Natural killer cell treated with Interleukin-12 subunit alpha and Interleukin-12 subunit beta and Interleukin-15 and Interleukin-18, amount 100 ng/mL, for 72 hours (primary cell): Measurements from ENCODE around the gene SNX24. TPM values are rescaled to one million over a fixed set of nuclear protein-coding genes. Genes with fewer than 3 reads are reported as not detected.

Experiments used
- ATAC-seq, 2 donors: fragments of 150-1000 bp; cut with Tn5 transposase in 1 of 2; sonication (Bioruptor Pico), chemical (Tn5 transposase) in 1 of 2; 2 replicates each; pipeline ENCODE4 v1.10.0; 2021
- DNase-seq: peaks from one replicate; pipeline ENCODE4 v3.0.0; 2022; ENCODE audit warnings: low spot score
- H3K27ac Mint-ChIP-seq, 2 donors: 1 replicate in 1 of 2; 2 replicates in 1 of 2; pipeline ENCODE4 v1.8.0; 2022; ENCODE audit warnings: mixed read lengths in 2 of 2, mild to moderate bottlenecking in 1 of 2, moderate library complexity in 1 of 2
- H3K27me3 Mint-ChIP-seq, 2 donors: 1 replicate in 1 of 2; 2 replicates in 1 of 2; pipeline ENCODE4 v1.8.0; 2022; ENCODE audit warnings: mixed read lengths in 2 of 2
- H3K36me3 Mint-ChIP-seq: one replicate; pipeline ENCODE4 v1.8.0; 2022; ENCODE audit warnings: mixed read lengths
- H3K4me1 Mint-ChIP-seq, 2 donors: 1 replicate in 1 of 2; 2 replicates in 1 of 2; pipeline ENCODE4 v1.8.0; 2022; ENCODE audit warnings: low read depth in 2 of 2, mixed read lengths in 2 of 2, mild to moderate bottlenecking in 1 of 2
- H3K4me3 Mint-ChIP-seq: one replicate; pipeline ENCODE4 v1.8.0; 2022; ENCODE audit warnings: mixed read lengths
- H3K9me3 Mint-ChIP-seq: 2 replicates; pipeline ENCODE4 v1.8.0; 2022; ENCODE audit warnings: mixed read lengths
- total RNA-seq, 2 donors: library from RNA; stranded (reverse); gene quantifications; one replicate each; pipeline ENCODE4 v1.2.3, GENCODE V29; 2022

Gene SNX24
- total RNA-seq, 2 donors from 2014 or later = 3.8 to 4.7 TPM

- H3K4me3 Mint-ChIP-seq = no peak overlapping the region
- H3K36me3 Mint-ChIP-seq = peaks cover 5% of the 10 kb centered on the region
- DNase-seq = no peak
- no peaks in the 10 kb centered on the region for H3K9me3 Mint-ChIP-seq
- peaks cover 5 to 6% of the 10 kb centered on the region in 2 donors for H3K4me1 Mint-ChIP-seq
- H3K27me3 Mint-ChIP-seq = no peaks in the 10 kb centered on the region
- no peak overlapping the region for H3K27ac Mint-ChIP-seq
- ATAC-seq = no peak
These were observed 96.9 kb downstream of the SNX24 start for GRCh38 chr5:122942164-122942914.

- peaks cover 5 to 6% of the 10 kb centered on the region in 2 donors for H3K4me1 Mint-ChIP-seq
- H3K36me3 Mint-ChIP-seq = peaks cover 5% of the 10 kb centered on the region
- DNase-seq (no peak), ATAC-seq (no peak)
- H3K4me3 Mint-ChIP-seq = no peak overlapping the region
- H3K27ac Mint-ChIP-seq = no peak overlapping the region
- H3K27me3 Mint-ChIP-seq = no peaks in the 10 kb centered on the region
- H3K9me3 Mint-ChIP-seq = no peaks in the 10 kb centered on the region
These were observed 97.8 kb downstream of the SNX24 start for GRCh38 chr5:122943050-122943698.

- peaks cover 5 to 6% of the 10 kb centered on the region in 2 donors for H3K4me1 Mint-ChIP-seq
- DNase-seq (no peak), ATAC-seq (no peak)
- H3K27ac Mint-ChIP-seq = no peak overlapping the region
- H3K9me3 Mint-ChIP-seq = no peaks in the 10 kb centered on the region
- H3K4me3 Mint-ChIP-seq = no peak overlapping the region
- H3K27me3 Mint-ChIP-seq = no peaks in the 10 kb centered on the region
- peaks cover 5% of the 10 kb centered on the region for H3K36me3 Mint-ChIP-seq
These were observed 98.6 kb downstream of the SNX24 start for GRCh38 chr5:122944051-122944450.

GRCh38 chr5:122947372-122947771, 102.0 kb downstream of the SNX24 start:
- Mint-ChIP-seq H3K4me3 (no peak overlapping the region), H3K27me3 (no peaks in the 10 kb centered on the region), H3K9me3 (no peaks in the 10 kb centered on the region), H3K27ac (no peak overlapping the region), H3K4me1 (peaks cover 5 to 6% of the 10 kb centered on the region in 2 donors), H3K36me3 (no peaks in the 10 kb centered on the region)
- ATAC-seq (no peak), DNase-seq (no peak)

GRCh38 chr5:122947772-122948171, 102.4 kb downstream of the SNX24 start:
- H3K4me3 Mint-ChIP-seq = no peak overlapping the region
- no peak for ATAC-seq
- H3K9me3 Mint-ChIP-seq = no peaks in the 10 kb centered on the region
- no peaks in the 10 kb centered on the region for H3K27me3 Mint-ChIP-seq
- no peak overlapping the region for H3K27ac Mint-ChIP-seq
- DNase-seq = no peak
- H3K36me3 Mint-ChIP-seq = no peaks in the 10 kb centered on the region
- H3K4me1 Mint-ChIP-seq = peaks cover 5 to 6% of the 10 kb centered on the region in 2 donors

- no peak overlapping the region for H3K27ac Mint-ChIP-seq
These were observed 102.9 kb downstream of the SNX24 start for GRCh38 chr5:122948319-122948718.

GRCh38 chr5:122951658-122952057, 106.2 kb downstream of the SNX24 start:
- no peaks in the 10 kb centered on the region for H3K9me3 Mint-ChIP-seq
- H3K4me3 Mint-ChIP-seq = no peak overlapping the region
- no peak for DNase-seq
- H3K4me1 Mint-ChIP-seq = no peaks in the 10 kb centered on the region
- H3K27me3 Mint-ChIP-seq = no peaks in the 10 kb centered on the region
- no peak overlapping the region for H3K27ac Mint-ChIP-seq
- H3K36me3 Mint-ChIP-seq = peaks cover 3% of the 10 kb centered on the region
- no peak for ATAC-seq

More at GRCh38 chr5:122948319-122948718, 102.9 kb downstream of the SNX24 start:
- H3K27me3 Mint-ChIP-seq = no peaks in the 10 kb centered on the region
- H3K4me3 Mint-ChIP-seq = no peak overlapping the region
- no peaks in the 10 kb centered on the region for H3K9me3 Mint-ChIP-seq
- no peaks in the 10 kb centered on the region for H3K36me3 Mint-ChIP-seq
- ATAC-seq (no peak), DNase-seq (no peak)
- H3K4me1 Mint-ChIP-seq = peaks cover under 1 to 2% of the 10 kb centered on the region in 2 donors

GRCh38 chr5:122954719-122955118, 109.3 kb downstream of the SNX24 start:
- Mint-ChIP-seq H3K4me3 (no peak overlapping the region), H3K27me3 (no peaks in the 10 kb centered on the region), H3K4me1 (no peaks in the 10 kb centered on the region), H3K27ac (no peak overlapping the region), H3K36me3 (peaks cover 9% of the 10 kb centered on the region), H3K9me3 (no peaks in the 10 kb centered on the region)
- ATAC-seq (no peak), DNase-seq (no peak)

GRCh38 chr5:122957457-122957856, 112.0 kb downstream of the SNX24 start:
- DNase-seq = no peak
- no peaks in the 10 kb centered on the region for H3K9me3 Mint-ChIP-seq
- no peak for ATAC-seq
- no peak overlapping the region for H3K4me3 Mint-ChIP-seq
- no peak overlapping the region for H3K27ac Mint-ChIP-seq
- H3K27me3 Mint-ChIP-seq = peaks cover 0 to 4% of the 10 kb centered on the region in 2 donors
- H3K36me3 Mint-ChIP-seq = peaks cover 9% of the 10 kb centered on the region
- H3K4me1 Mint-ChIP-seq = no peaks in the 10 kb centered on the region

- DNase-seq (no peak), ATAC-seq (no peak)
- H3K4me1 Mint-ChIP-seq = no peaks in the 10 kb centered on the region
- no peak overlapping the region for H3K27ac Mint-ChIP-seq
- peaks cover 9% of the 10 kb centered on the region for H3K36me3 Mint-ChIP-seq
- no peak overlapping the region for H3K4me3 Mint-ChIP-seq
- peaks cover 0 to 4% of the 10 kb centered on the region in 2 donors for H3K27me3 Mint-ChIP-seq
- H3K9me3 Mint-ChIP-seq = no peaks in the 10 kb centered on the region
These were observed 114.5 kb downstream of the SNX24 start for GRCh38 chr5:122959740-122960445.

GRCh38 chr5:122963305-122963704, 117.9 kb downstream of the SNX24 start:
- no peak for ATAC-seq
- H3K27ac Mint-ChIP-seq = no peak overlapping the region
- no peaks in the 10 kb centered on the region for H3K4me1 Mint-ChIP-seq
- H3K9me3 Mint-ChIP-seq = no peaks in the 10 kb centered on the region
- peaks cover 4% of the 10 kb centered on the region for H3K36me3 Mint-ChIP-seq
- DNase-seq = no peak
- H3K4me3 Mint-ChIP-seq = no peak overlapping the region
- H3K27me3 Mint-ChIP-seq = peaks cover 0 to 4% of the 10 kb centered on the region in 2 donors

GRCh38 chr5:122965111-122965510, 119.7 kb downstream of the SNX24 start:
- no peaks in the 10 kb centered on the region for H3K9me3 Mint-ChIP-seq
- no peak overlapping the region for H3K4me3 Mint-ChIP-seq
- no peak overlapping the region for H3K27ac Mint-ChIP-seq

GRCh38 chr5:122967085-122967484, 121.7 kb downstream of the SNX24 start:
- no peak for ATAC-seq
- H3K9me3 Mint-ChIP-seq = no peaks in the 10 kb centered on the region

More at GRCh38 chr5:122965111-122965510, 119.7 kb downstream of the SNX24 start:
- ATAC-seq = no peak
- Mint-ChIP-seq H3K36me3 (no peaks in the 10 kb centered on the region), H3K4me1 (no peaks in the 10 kb centered on the region), H3K27me3 (peaks cover 0 to 4% of the 10 kb centered on the region in 2 donors)
- no peak for DNase-seq

GRCh38 chr5:122967625-122968024, 122.2 kb downstream of the SNX24 start:
- Mint-ChIP-seq H3K27ac (no peak overlapping the region), H3K27me3 (no peaks in the 10 kb centered on the region), H3K36me3 (no peaks in the 10 kb centered on the region), H3K4me3 (no peak overlapping the region), H3K9me3 (no peaks in the 10 kb centered on the region), H3K4me1 (no peaks in the 10 kb centered on the region)
- DNase-seq (no peak), ATAC-seq (no peak)

More at GRCh38 chr5:122967085-122967484, 121.7 kb downstream of the SNX24 start:
- no peaks in the 10 kb centered on the region for H3K27me3 Mint-ChIP-seq
- H3K4me1 Mint-ChIP-seq = no peaks in the 10 kb centered on the region
- H3K36me3 Mint-ChIP-seq = no peaks in the 10 kb centered on the region
- H3K4me3 Mint-ChIP-seq = no peak overlapping the region
- no peak overlapping the region for H3K27ac Mint-ChIP-seq
- DNase-seq = no peak
